Sigmoid colon (tissue), 7 donors: ENCODE data around the gene TSPAN11. TPM values are rescaled to one million over a fixed set of nuclear protein-coding genes. Genes with fewer than 3 reads are reported as not detected.

Source experiments
- DNase-seq: peaks from one replicate; pipeline ENCODE4 v3.0.0-alpha.2; 2019
- H3K27ac ChIP-seq, 4 donors: fragments of 200-600 bp; sonication (generic); one replicate each; pipeline ENCODE4 v1.5.1; 2016 to 2019; ENCODE audit warnings: mild to moderate bottlenecking in 1 of 4
- H3K27me3 ChIP-seq, 3 donors: fragments of 200-600 bp; sonication (generic); one replicate each; pipeline ENCODE4 v1.5.1; 2019; ENCODE audit warnings: mild to moderate bottlenecking in 1 of 3
- H3K36me3 ChIP-seq, 4 donors: fragments of 200-600 bp; sonication (generic); one replicate each; pipeline ENCODE4 v1.5.1; 2016 to 2019
- H3K4me1 ChIP-seq, 4 donors: fragments of 200-600 bp; sonication (generic); one replicate each; pipeline ENCODE4 v1.5.1; 2017 to 2019
- H3K4me3 ChIP-seq, 4 donors: fragments of 200-600 bp; sonication (generic); one replicate each; pipeline ENCODE4 v1.5.1; 2017 to 2019; ENCODE audit warnings: mild to moderate bottlenecking in 2 of 4, moderate library complexity in 1 of 4
- H3K9me3 ChIP-seq, 4 donors: fragments of 200-600 bp in 3 of 4; sonication (generic) in 3 of 4; one replicate each; pipeline versions ENCODE4 v1.5.1 to v1.6.1; 2013 to 2019
- EP300 ChIP-seq, 4 donors: sonication (generic); formaldehyde crosslinking; IDR thresholded peaks; one replicate each; pipeline ENCODE4 v1.6.1; 2017; ENCODE audit warnings: antibody characterized with exemption in 4 of 4
- POLR2A ChIP-seq, 2 donors: fragments of 450-650 bp; IDR thresholded peaks; one replicate each; pipeline ENCODE4 v1.6.1; 2016; ENCODE audit warnings: antibody characterized with exemption in 2 of 2, mild to moderate bottlenecking in 2 of 2, moderate library complexity in 2 of 2
- POLR2AphosphoS5 ChIP-seq, 4 donors: sonication (generic); formaldehyde crosslinking; IDR thresholded peaks; one replicate each; pipeline ENCODE4 v1.6.1; 2017; ENCODE audit warnings: antibody characterized with exemption in 4 of 4
- WGBS, 2 donors: extraction: QIAGEN DNeasy Blood & Tissue Kit; methylation state at CpG; one replicate each; pipeline ENCODE4 v1.1.7; 2013; 5-methylcytosine and 5-hydroxymethylcytosine counted together
- intact Hi-C: fragments of 100-400 bp; cut with DNase I; formaldehyde crosslinking; loops from one replicate; pipeline ENCODE4 v1.15.1; 2023
- polyA plus RNA-seq, 3 donors: library from polyadenylated mRNA; stranded (reverse); fragments of 200-250 nt; gene quantifications; one replicate each; pipeline ENCODE4 v1.2.3, GENCODE V29; 2013
- total RNA-seq, 4 donors: library from RNA; depleted of rRNA; stranded (reverse); fragments of >200 nt; gene quantifications; one replicate each; pipeline ENCODE4 v1.1.0, GENCODE V29; 2016
- TF ChIP-seq, protein P1 (sequence below), 4 experiments: fragments of 450-650 bp in 3 of 4; fragments of 200-600 bp in 1 of 4; IDR thresholded peaks; one replicate each; pipeline ENCODE4 v1.5.1; 2016 to 2019; ENCODE audit warnings: antibody characterized with exemption in 4 of 4, mild to moderate bottlenecking in 3 of 4, moderate library complexity in 2 of 4
- donor health status: healthy with polysubstance abuse.
- donor health status: Bipolar disorder and iron deficiency.
- donor health status: healthy.

TSPAN11 gene
- total and polyA plus RNA-seq, 7 donors, result 0.23 to 18.9 (median 7.8) TPM

DNA sequence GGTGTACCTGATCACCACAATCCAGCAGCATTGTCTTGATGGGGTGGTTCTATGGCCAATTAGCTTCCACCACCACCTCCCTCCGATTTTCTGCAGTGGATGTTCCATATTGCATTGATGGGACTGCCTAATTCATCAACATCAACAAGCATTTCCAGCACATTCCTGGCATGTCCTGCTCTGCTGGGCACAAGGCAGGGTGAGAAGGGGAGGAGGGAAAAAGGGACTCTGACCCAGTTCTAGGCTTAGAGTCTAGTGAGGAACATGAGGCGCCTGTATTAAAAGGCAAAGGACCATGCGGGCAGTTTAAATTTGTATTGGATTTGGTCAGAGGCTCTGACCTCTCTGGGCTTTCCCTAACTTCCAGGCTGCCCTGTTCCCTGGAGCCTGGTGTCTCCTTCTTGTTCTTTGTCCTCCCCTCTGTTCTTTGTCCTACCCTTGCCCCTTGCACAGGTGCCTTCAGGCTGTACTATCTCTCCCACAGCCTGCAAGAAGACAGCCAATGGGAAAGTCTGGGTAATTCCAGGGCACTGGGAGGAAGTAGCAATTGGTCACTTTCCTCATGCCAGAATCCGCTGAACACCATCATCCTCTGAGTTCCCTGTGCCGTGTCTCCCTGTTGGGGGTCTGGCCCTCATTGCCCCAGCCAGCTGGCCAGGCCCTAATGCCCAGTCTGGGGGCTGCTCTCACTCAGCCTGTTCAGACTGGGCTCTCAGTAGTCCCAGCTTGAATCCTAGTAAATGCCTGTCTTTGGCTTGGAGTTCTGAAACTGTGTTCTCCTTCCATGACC, 43.3 kb downstream of the TSPAN11 start:
- no peak for DNase-seq
- H3K9me3 ChIP-seq, result no peaks in the 10 kb centered on the region
- no peak overlapping the region for H3K27ac ChIP-seq
- no peaks in the 10 kb centered on the region for H3K36me3 ChIP-seq
- TF ChIP-seq POLR2A (IDR thresholded peaks at IDR 0.05), result no peak
- no peak for TF ChIP-seq EP300 (IDR thresholded peaks at IDR 0.05)
- no peak for TF ChIP-seq POLR2AphosphoS5 (IDR thresholded peaks at IDR 0.05)
- TF ChIP-seq, protein P1, sequence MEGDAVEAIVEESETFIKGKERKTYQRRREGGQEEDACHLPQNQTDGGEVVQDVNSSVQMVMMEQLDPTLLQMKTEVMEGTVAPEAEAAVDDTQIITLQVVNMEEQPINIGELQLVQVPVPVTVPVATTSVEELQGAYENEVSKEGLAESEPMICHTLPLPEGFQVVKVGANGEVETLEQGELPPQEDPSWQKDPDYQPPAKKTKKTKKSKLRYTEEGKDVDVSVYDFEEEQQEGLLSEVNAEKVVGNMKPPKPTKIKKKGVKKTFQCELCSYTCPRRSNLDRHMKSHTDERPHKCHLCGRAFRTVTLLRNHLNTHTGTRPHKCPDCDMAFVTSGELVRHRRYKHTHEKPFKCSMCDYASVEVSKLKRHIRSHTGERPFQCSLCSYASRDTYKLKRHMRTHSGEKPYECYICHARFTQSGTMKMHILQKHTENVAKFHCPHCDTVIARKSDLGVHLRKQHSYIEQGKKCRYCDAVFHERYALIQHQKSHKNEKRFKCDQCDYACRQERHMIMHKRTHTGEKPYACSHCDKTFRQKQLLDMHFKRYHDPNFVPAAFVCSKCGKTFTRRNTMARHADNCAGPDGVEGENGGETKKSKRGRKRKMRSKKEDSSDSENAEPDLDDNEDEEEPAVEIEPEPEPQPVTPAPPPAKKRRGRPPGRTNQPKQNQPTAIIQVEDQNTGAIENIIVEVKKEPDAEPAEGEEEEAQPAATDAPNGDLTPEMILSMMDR (IDR thresholded peaks at IDR 0.05), result no peak
- no peak overlapping the region for H3K4me3 ChIP-seq
- intact Hi-C loops, result no loop called here
- no peaks in the 10 kb centered on the region for H3K27me3 ChIP-seq
- 77 to 84% methylated on average over 5 of the region's 5 CpGs for WGBS, 2 donors
- peaks cover 0 to 9% (median 4%) of the 10 kb centered on the region in 4 donors for H3K4me1 ChIP-seq

DNA sequence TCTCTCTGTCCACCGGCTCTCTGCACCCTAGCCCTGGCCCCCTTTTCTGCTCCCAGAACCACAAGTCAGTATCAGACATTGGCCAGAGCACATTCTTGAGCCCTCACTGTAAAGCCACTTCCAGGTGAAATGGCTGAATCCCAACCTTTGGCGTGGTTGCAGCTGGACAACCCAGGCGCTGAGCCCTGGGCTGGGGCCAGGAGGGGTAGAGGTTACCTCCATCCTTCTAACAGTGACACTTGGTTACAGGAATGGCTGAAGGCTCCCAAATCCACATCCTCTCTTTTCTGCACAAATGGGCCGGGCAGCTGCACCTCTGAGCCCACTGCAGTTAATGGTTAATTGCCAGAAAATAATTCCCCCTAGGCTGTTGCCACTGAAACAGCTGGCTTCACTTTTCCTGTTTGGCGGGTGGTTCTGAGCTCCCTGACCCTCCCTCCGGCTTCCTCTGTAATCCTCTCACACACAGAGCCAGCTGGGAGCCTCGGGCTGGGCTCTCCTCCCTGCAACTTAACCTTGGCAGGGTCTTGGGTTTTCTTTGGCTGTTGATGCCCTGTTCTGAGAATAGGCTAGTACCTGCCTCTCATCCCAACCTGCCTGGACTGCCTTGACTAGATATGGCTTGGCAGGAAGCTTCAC, 44.1 kb downstream of the TSPAN11 start:
- WGBS, 2 donors, result 17 to 28% methylated on average over 7 of the region's 7 CpGs

DNA sequence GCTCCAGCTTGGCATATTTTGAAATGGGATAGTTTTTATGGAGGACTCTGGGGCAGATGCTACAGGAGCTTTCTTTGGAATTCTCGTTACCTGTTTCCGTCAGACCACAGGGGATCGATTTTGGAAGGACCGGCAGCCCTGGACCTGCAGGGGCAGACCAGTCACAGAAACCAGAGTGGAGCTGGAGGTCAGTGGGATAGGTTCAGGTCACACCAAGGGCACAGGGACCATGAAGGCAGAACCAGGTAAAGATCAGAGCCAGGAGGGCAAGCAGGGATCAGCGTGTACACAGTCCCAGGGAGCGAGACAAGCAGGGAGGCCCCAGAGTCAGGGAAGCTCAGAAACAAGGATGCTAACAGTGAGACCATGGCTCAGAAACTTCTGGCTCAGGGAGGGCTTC, 45.5 kb downstream of the TSPAN11 start:
- no peaks in the 10 kb centered on the region for H3K27me3 ChIP-seq
- H3K9me3 ChIP-seq, result no peaks in the 10 kb centered on the region
- peaks cover 0 to 9% (median 4%) of the 10 kb centered on the region in 4 donors for H3K4me1 ChIP-seq
- WGBS, 2 donors, result 73 to 84% methylated on average over 6 of the region's 6 CpGs
- TF ChIP-seq, protein P1 (IDR thresholded peaks at IDR 0.05), result no peak
- TF ChIP-seq POLR2A (IDR thresholded peaks at IDR 0.05) (no peak), EP300 (IDR thresholded peaks at IDR 0.05) (no peak), POLR2AphosphoS5 (IDR thresholded peaks at IDR 0.05) (no peak)
- H3K4me3 ChIP-seq, result no peak overlapping the region
- no peak for DNase-seq
- no peaks in the 10 kb centered on the region for H3K36me3 ChIP-seq
- H3K27ac ChIP-seq, result no peak overlapping the region
- intact Hi-C loops, result no loop called here

More for the DNA sequence above, 44.1 kb downstream of the TSPAN11 start:
- H3K4me3 ChIP-seq, result no peak overlapping the region
- H3K27me3 ChIP-seq, result no peaks in the 10 kb centered on the region
- H3K9me3 ChIP-seq, result no peaks in the 10 kb centered on the region
- DNase-seq, result no peak
- intact Hi-C loops, result no loop called here
- H3K27ac ChIP-seq, result no peak overlapping the region
- TF ChIP-seq POLR2A (IDR thresholded peaks at IDR 0.05) (no peak), POLR2AphosphoS5 (IDR thresholded peaks at IDR 0.05) (no peak), EP300 (IDR thresholded peaks at IDR 0.05) (no peak)
- TF ChIP-seq, protein P1 (IDR thresholded peaks at IDR 0.05), result no peak
- peaks cover 0 to 9% (median 4%) of the 10 kb centered on the region in 4 donors for H3K4me1 ChIP-seq
- H3K36me3 ChIP-seq, result no peaks in the 10 kb centered on the region

DNA sequence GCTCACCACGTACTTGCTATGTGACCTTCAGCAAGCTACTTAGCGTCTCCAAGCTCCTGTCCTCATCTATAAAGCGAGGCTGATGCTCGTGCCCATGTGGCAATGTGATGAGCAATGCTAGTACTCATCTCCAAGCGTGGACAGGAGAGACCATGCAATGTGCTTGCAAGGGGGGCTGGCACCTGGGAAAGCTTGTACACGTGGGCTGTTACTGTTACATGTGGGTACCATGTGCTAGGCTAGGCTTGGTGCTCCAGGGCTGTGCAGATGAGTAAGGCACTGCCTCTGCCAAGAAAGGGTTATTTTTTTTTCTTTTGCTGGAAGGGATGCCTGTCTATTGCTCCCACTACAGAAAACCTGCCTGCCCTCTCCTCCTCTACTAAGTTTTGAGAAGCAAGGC, 46.6 kb downstream of the TSPAN11 start:
- Histone ChIP-seq H3K9me3 (no peaks in the 10 kb centered on the region), H3K4me3 (no peak overlapping the region), H3K27ac (no peak overlapping the region), H3K27me3 (no peaks in the 10 kb centered on the region), H3K4me1 (peaks cover 0 to 9% (median 4%) of the 10 kb centered on the region in 4 donors), H3K36me3 (no peaks in the 10 kb centered on the region)
- DNase-seq, result no peak
- intact Hi-C loops, result no loop called here
- 65 to 81% methylated on average over 6 of the region's 6 CpGs for WGBS, 2 donors
- no peak for TF ChIP-seq POLR2A (IDR thresholded peaks at IDR 0.05)
- no peak for TF ChIP-seq POLR2AphosphoS5 (IDR thresholded peaks at IDR 0.05)
- TF ChIP-seq EP300 (IDR thresholded peaks at IDR 0.05), result no peak
- TF ChIP-seq, protein P1 (IDR thresholded peaks at IDR 0.05), result no peak
